ENCODE data around the gene KRTAP2-2. TPM values are rescaled to one million over a fixed set of nuclear protein-coding genes. Genes with fewer than 3 reads are reported as not detected.
"Not testable (repeated sequence)": the region's sequence is repeated elsewhere in the genome, so short reads cannot be mapped to it uniquely, and the experiment has no call there.

The KRTAP2-2 gene
- total RNA-seq, 1 donor from 2014 or later: not detected

DNA sequence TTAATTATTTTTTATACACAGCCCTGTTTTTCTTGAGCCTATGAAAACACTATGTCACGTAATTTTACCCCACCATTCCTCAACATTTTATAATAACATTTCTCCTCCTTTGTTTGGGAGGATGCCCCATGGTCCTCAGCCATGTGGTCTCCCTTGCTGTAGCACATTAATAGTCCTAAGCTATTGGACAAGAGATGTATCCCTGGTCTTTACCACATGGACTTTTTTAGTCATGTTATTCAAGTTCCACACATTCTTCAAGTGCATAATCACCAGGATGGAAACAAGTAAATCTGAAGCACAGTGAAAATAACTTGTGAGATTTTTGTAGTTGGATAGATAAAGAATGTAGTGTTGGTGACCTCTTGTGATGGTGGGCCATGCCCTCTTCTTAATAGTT lies 6.9 kb upstream of the KRTAP2-2 start:
- H3K27ac Mint-ChIP-seq: no peak overlapping the region
- Histone ChIP-seq H3K27ac (no peak overlapping the region), H3K4me2 (no peak overlapping the region), H3K79me2 (ENCODE audit: low read depth) (no peaks in the 10 kb centered on the region), H3K4me3 (no peak overlapping the region), H3K9me3 (ENCODE audit: low read depth) (no peaks in the 10 kb centered on the region), H4K20me1 (ENCODE audit: low read depth) (no peaks in the 10 kb centered on the region), H3K4me1 (no peaks in the 10 kb centered on the region), H3F3A (ENCODE audit: low read depth) (no peaks in the 10 kb centered on the region), H3K27me3 (no peaks in the 10 kb centered on the region), H3K9ac (no peak overlapping the region), H2AFZ (replicated peaks) (no peak overlapping the region), H3K36me3 (no peaks in the 10 kb centered on the region)
- H3K36me3 Mint-ChIP-seq: no peaks in the 10 kb centered on the region
- peaks cover 3% of the 10 kb centered on the region for H3K27me3 Mint-ChIP-seq (ENCODE audit: insufficient read depth, low read depth)
- H3K9me3 Mint-ChIP-seq: no peaks in the 10 kb centered on the region
- peaks cover 10% of the 10 kb centered on the region for H3K4me1 Mint-ChIP-seq
- TF ChIP-seq CTCF (IDR thresholded peaks at IDR 0.05) (no peak), EZH2 (IDR thresholded peaks at IDR 0.05) (no peak), EZH2phosphoT487 (IDR thresholded peaks at IDR 0.05) (no peak)
- H3K4me3 Mint-ChIP-seq: no peak overlapping the region
- no peak for DNase-seq (ENCODE audit: low spot score)

- no peak within 1 kb of the TSS for H3K4me2 ChIP-seq
- H3K27ac Mint-ChIP-seq: peak within 1 kb of the TSS; percentile 76
- peaks cover 3% of the 10 kb centered on the region for H3K27me3 Mint-ChIP-seq (ENCODE audit: insufficient read depth, low read depth)
Observed at GRCh38 chr17:41060052-41060604, 5.1 kb upstream of the KRTAP2-2 start, which contains the start of gene KRTAP2-3. Gene KRTAP2-3, minus strand, starts transcription at chr17:41060114. Its CDS starts 64 bp downstream, at chr17:41060050.

GRCh38 chr17:41059276-41060051 lies 4.4 kb upstream of the KRTAP2-2 start:
- not testable (repeated sequence) for DNase-seq (ENCODE audit: low spot score); H3K9ac ChIP-seq; H3K4me3 ChIP-seq; H3K9me3 ChIP-seq (ENCODE audit: low read depth); H3K9me3 Mint-ChIP-seq; H3K36me3 ChIP-seq; H2AFZ ChIP-seq (replicated peaks); H4K20me1 ChIP-seq (ENCODE audit: low read depth); H3K36me3 Mint-ChIP-seq; H3K27me3 ChIP-seq; H3K4me2 ChIP-seq; H3K79me2 ChIP-seq (ENCODE audit: low read depth); H3K4me3 Mint-ChIP-seq; H3K4me1 Mint-ChIP-seq; H3F3A ChIP-seq (ENCODE audit: low read depth); H3K27me3 Mint-ChIP-seq (ENCODE audit: insufficient read depth, low read depth); H3K27ac ChIP-seq; H3K4me1 ChIP-seq
- H3K27ac Mint-ChIP-seq: peak overlapping the region; percentile 76

More at GRCh38 chr17:41060052-41060604, 5.1 kb upstream of the KRTAP2-2 start, which contains the start of gene KRTAP2-3:
- Histone ChIP-seq H3K36me3 (no peaks in the 10 kb centered on the region), H3K9me3 (ENCODE audit: low read depth) (no peaks in the 10 kb centered on the region), H3F3A (ENCODE audit: low read depth) (no peaks in the 10 kb centered on the region), H3K27ac (no peak within 1 kb of the TSS), H3K27me3 (no peaks in the 10 kb centered on the region), H3K4me1 (no peaks in the 10 kb centered on the region), H3K79me2 (ENCODE audit: low read depth) (no peaks in the 10 kb centered on the region), H3K9ac (no peak within 1 kb of the TSS), H2AFZ (replicated peaks) (no peak within 1 kb of the TSS), H3K4me3 (no peak within 1 kb of the TSS), H4K20me1 (ENCODE audit: low read depth) (no peaks in the 10 kb centered on the region)
- H3K4me1 Mint-ChIP-seq: peaks cover 10% of the 10 kb centered on the region
- no peak for TF ChIP-seq EZH2 (IDR thresholded peaks at IDR 0.05)
- TF ChIP-seq EZH2phosphoT487 (IDR thresholded peaks at IDR 0.05): no peak
- TF ChIP-seq CTCF (IDR thresholded peaks at IDR 0.05): no peak
- DNase-seq (ENCODE audit: low spot score): no peak
- H3K4me3 Mint-ChIP-seq: no peak within 1 kb of the TSS
- no peaks in the 10 kb centered on the region for H3K36me3 Mint-ChIP-seq
- H3K9me3 Mint-ChIP-seq: no peaks in the 10 kb centered on the region

- Mint-ChIP-seq H3K27ac (no peak overlapping the region), H3K4me3 (no peak overlapping the region), H3K4me1 (peaks cover 10% of the 10 kb centered on the region), H3K27me3 (ENCODE audit: insufficient read depth, low read depth) (peaks cover 3% of the 10 kb centered on the region), H3K36me3 (no peaks in the 10 kb centered on the region), H3K9me3 (no peaks in the 10 kb centered on the region)
- no peaks in the 10 kb centered on the region for H3F3A ChIP-seq (ENCODE audit: low read depth)
- no peak overlapping the region for H3K9ac ChIP-seq
- no peak overlapping the region for H3K4me3 ChIP-seq
- no peak overlapping the region for H3K27ac ChIP-seq
- DNase-seq (ENCODE audit: low spot score): no peak
- H3K4me2 ChIP-seq: no peak overlapping the region
- H2AFZ ChIP-seq (replicated peaks): no peak overlapping the region
- no peaks in the 10 kb centered on the region for H4K20me1 ChIP-seq (ENCODE audit: low read depth)
- no peaks in the 10 kb centered on the region for H3K79me2 ChIP-seq (ENCODE audit: low read depth)
- TF ChIP-seq CTCF (IDR thresholded peaks at IDR 0.05) (no peak), EZH2phosphoT487 (IDR thresholded peaks at IDR 0.05) (no peak), EZH2 (IDR thresholded peaks at IDR 0.05) (no peak)
- no peaks in the 10 kb centered on the region for H3K9me3 ChIP-seq (ENCODE audit: low read depth)
- H3K27me3 ChIP-seq: no peaks in the 10 kb centered on the region
- H3K36me3 ChIP-seq: no peaks in the 10 kb centered on the region
- H3K4me1 ChIP-seq: no peaks in the 10 kb centered on the region
Observed at GRCh38 chr17:41058741-41059140, 3.7 kb upstream of the KRTAP2-2 start.

All from neural progenitor cell (in vitro differentiated cells).